ENCODE measurements around the gene COMMD10.

Gene COMMD10

DNA sequence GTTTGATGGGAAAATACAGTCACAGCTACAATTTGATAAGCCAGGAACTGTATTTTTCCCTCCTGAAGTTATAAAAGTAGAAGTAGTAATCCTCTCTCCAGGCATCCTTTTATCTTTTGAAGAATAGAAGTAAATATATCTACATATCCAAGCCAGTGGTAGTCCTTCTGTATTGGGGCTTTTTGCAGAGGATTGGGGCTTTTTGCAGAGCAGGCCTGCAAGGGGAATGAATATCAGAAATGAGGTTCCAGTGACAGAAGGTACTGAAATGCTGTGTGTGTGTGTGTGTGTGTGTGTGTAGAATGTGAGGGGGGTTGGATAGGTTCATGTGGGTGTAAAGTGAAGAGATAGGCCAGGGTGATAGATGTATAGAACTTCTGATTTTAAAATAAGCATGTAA, 127.4 kb downstream of the COMMD10 start:
- DNase-seq (ENCODE audit: low read depth, low spot score): no peak

DNA sequence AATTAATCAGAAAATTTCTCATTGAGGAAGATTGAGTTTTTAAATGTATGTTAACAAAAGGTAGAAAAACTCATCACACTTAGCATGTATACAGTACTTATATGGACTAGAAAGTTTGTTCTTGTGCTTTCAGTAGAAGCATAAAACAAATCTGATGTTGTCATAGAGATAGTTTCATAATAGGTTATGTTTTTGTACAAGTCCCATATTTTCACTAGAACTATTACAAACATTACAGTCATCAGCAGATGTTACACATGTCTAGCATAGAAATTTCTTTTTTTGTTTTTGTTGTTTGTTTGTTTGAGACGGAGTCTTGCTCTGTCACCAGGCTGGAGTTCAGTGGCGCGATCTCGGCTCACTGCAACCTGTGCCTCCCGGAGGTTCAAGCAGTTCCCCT, 131.4 kb downstream of the COMMD10 start:
- no peak for DNase-seq (ENCODE audit: low read depth, low spot score)

DNA sequence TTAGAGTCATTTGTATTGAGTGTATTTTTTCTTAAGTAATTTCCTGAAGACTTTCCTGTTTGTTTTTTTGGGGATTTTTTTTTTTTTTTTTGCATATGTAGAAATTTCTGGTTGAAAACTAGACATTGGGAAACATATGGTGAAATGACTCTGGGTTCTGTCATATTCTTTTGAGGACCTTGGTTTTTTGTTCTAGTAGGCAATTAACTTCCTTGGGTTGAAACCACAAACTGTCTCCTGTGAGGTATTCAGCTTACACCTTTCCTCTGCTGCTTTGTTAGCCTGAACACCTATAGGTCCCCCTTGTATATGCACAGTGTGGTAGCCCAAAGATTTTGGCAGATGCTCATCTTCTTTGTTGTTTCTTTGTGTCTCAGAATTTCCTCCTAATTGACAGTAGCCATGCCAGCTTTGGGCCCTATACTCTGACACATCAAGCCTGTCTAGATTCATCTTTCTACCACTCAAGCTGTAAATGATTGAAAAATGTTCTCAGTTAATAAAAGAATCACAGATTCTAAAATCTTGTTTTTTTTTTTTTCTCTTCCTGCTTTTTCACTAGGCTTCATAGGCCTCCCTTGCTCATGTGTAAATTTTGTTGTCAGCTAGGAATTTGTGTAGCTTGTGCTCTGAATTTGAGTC, 140.6 kb downstream of the COMMD10 start:
- DNase-seq (ENCODE audit: low read depth, low spot score): no peak

DNA sequence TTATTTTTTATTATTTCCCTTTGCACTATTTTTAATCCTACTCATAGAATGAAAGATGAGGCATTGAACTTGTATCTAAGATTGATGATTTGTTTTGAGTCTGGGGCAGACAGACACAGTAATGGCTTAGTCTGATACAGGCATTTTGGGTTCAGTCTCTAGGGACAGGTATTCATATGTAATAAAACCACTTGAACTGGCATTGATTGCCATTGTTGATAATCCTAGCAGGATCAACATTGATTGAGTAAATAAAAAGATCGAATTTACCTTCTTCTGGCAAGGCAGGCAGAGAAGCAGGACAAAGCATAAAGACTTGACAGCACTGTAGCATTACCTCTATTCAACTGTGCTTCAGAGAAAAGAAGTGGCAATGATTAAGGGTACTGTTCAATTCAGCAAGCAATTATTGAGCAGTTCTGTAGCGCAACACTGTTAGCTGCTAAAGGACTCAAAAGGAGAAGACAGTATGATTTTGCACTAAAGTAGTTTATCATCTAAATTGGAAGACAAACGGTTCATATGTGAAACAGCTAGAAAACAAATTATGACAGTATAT, 144.4 kb downstream of the COMMD10 start:
- no peak for DNase-seq (ENCODE audit: low read depth, low spot score)

DNA sequence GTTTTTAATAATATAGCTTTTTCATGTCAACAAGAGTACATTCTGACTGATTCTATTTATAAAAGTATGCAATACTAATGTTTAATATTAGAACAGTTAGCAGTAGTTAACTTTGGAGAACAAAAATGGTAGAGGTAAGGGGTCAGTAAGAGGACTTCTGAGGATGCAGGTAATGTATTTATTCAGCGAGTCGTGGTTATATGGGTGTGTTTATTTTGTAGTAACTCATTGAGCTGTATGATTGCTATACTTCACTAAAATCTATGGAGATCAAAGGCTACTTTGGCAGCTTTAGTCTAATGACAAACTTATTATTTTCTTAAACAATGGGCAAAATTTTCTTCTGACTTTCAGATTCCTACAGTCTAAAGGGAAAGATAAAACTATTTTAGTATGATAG, 146.5 kb downstream of the COMMD10 start:
- no peak for DNase-seq (ENCODE audit: low read depth, low spot score)

DNA sequence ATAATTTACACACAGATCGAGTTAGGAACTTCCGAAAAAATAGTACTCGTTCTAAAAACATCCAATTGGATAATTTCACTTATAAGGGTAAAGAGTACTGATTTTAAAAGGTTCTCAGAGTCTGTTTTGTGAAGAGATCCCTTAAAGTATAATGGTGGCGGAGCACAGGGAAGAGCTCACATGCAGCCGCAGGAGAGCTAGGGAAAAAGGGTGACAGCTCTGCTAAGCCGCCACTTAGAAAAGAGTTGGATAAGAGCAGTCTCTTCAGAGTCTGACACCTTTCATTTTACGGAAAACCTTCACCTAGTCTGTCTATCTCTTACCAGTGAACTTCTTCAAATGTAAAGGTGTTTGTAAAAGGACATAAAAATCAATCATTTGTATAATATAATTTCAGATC, 149.9 kb downstream of the COMMD10 start:
- DNase-seq (ENCODE audit: low read depth, low spot score): no peak

DNA sequence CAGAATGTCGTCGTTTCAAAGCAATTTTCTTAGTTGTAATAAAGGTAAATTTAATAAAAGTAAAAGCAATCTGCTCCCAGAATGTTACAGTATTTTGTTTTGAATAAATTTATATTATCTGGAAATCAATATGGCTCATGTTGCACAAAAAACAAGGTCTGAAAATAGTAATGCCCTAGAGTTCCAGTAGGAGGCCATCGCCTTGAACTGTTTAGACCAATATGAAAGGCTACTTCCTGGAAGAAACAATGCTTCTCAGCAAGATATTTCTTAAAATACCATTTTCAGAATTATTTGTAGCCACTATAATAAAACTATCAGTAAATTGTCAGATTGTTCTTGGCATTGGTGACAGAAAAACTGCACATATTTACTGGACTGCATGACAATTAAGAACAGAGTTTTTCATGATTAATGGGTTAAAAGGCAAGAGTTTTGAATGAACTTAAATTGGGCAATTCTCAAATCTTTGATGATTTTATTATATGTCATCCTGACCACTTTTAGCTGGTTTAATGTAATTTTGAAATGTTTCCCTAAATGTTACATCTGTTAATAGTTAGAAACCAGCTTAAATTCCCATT, 153.2 kb downstream of the COMMD10 start:
- DNase-seq (ENCODE audit: low read depth, low spot score): no peak

DNA sequence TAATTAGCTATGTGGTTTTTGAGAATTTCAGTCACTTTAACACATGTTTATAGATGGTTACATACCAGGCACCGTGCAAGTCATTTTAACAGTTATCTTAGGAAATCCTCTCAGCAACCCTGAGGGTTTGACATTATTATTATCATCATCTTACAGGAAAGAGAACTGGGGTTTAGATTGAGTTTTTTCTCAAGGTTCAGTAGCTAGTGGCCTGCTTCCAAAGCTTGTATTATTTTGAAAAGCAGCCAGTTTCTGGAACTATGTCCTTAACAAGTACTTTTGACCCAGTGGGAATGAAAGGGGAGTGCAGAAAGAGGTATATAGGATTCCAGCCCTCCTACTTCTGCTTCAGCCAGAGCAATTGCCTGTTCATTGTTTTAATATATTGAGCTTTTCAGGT, 157.5 kb downstream of the COMMD10 start:
- DNase-seq (ENCODE audit: low read depth, low spot score): no peak

DNA sequence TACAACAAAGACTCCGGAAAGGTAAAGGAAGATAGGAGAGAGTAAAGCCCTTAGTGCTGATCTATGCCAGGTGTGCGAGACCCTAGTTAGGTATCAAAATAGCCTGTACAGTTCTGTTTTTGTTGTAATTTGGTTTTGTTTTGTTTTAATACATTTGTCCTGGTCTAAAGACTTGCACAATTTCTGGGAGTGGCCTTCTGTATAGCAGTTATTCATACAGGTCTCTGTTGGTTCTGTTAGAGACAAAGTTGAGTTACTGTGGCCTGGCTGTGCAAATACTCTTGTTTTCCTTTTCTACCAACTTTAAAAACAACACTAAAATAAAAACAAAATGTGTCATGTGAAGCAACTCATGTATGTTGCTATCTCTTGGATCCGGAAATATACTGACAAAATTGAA, 163.6 kb downstream of the COMMD10 start:
- no peak for DNase-seq (ENCODE audit: low read depth, low spot score)

DNA sequence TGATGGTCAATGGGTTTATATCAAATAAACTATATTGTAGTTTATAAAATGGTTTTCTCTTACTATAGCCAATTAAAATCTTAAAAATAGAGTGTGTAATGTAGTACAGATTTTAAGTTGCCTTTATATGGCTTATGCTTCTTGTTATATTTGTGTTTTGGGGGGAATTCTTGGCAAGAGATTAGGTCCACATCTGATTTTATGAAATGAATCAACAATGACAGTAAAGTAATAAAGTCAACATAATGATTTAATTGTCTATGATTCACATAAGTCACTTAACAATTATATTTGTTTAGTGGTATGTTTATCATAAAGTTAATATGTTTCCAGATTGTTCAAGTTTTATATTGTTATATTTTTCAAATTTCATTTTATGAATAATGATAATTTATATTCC, 164.8 kb downstream of the COMMD10 start:
- DNase-seq (ENCODE audit: low read depth, low spot score): no peak

DNA sequence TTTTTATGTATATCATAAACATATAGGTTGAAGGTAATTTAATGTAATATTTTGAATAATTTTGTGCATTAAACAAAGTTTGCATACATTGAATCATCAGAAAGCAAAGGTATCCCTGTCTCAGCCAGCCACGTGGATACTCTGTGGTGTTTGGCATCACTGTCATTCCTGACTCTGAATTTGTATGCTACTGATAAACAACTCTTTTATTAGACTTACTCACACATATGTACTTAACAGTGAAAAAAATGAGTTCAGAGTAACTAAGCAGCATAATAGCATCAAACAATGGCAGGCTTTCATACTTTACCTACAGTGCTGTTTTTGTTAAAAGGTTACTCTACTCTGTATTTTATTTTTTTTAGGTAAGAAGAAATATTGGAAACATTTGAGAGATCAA, 171.9 kb downstream of the COMMD10 start:
- DNase-seq (ENCODE audit: low read depth, low spot score): no peak

DNA sequence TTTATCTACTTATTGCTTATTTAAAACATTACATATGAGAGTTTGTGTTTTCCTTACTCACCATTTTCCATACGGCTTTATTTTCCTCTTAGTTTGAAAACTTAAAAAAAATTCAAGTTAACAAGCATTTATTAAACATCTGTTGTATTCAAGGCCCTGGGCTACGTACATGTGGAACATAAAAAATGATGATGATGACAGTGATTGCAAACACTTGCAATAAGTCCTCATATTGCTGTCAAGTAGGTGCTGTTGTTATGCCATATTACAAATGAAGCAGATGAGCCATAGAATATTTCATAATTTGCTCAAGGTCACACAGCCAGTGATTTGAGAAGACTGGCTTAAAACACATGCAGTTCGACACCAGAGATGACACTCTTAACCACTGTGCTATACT, 180.6 kb downstream of the COMMD10 start:
- no peak for DNase-seq (ENCODE audit: low read depth, low spot score)

DNA sequence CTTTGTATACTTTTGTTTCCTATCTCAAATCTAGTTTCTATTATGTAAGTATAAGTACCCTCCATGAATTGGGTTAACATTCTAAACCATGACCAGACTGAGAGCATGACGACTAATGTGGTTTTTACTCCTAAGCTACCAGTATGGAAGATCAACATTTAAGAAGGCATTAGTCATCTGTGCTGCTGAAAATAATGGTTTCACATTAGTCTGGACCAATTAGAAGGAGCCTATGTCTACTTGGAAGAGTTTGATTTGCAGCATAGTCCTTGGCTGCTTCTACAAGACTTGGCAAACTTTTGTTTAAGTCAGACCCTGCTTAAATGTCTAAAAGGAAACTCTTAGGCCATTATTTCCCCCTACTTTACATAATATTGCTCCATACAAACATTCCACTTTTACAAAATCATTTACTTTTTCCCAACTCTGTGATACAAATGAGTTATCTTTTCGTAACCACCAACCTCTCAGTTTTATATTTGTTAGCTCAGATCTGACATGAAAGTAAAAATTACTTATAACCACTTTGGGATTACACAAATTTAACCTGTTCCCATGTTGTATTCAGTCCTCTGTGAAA, 186.7 kb downstream of the COMMD10 start:
- DNase-seq (ENCODE audit: low read depth, low spot score): no peak

DNA sequence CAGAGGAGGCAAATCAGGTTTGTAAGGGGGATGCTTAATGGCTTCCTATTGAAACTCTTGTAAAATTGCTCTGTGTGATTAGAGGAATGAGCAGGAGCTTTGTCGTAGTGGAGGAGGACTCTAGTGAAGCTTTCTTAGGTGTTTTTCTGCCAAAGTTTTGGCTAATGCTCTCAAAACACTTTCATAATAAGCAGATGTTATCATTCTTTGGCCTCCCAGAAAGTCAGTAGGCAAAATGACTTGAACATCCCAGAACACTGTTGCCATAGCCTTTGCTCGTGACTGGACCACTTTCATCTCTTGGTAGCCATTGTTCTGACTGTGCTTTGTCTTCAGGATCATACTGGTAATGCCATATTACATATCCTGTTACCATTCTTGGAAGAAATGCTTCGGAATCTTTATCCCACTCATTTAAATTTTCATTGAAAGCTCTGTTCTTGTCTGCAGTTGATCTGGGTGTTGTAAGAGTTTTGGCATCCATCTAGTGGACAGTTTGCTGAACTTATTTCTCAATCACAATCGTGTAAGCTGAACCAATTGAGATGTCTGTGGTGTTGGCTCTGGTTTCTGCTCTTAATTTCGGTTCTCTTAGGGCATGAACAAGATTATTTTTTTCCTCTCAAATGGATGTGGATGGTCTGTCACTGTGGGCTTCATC, 187.6 kb downstream of the COMMD10 start:
- no peak for DNase-seq (ENCODE audit: low read depth, low spot score)

DNA sequence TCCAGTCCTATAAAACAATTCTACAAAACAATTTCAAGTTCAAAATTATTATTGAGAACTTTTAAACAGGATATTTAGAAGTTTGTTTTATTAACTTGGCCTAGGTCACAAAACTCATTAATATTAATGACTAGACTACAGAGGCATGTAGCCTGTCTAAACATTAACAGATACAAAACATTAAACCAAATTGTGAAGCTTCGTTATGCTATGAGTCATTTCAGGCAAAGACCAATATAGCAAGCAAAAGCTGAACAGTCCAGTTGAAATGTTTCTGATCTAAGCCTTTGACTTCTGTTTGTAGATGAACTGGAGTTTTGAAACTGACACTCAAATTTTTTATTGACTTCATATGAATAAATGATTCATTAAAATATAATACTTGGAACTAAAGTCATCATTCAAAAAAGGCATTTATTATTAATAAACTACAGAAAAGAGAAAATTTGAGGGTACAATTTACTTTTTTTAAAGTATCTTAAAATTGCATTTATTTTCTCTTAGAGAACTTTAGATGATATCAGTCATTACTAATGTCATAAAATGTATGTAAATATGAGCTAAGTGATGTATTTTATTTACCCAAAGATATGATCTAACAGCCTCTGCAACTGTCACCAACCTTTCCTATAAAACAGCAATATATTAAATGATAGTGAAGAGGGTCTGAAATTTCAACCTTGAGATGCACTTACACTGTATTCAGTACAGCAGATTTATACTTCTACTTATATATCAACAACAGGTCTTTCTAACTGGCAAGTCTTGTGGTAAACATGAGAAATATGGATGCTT, 188.8 kb downstream of the COMMD10 start:
- no peak for DNase-seq (ENCODE audit: low read depth, low spot score)

DNA sequence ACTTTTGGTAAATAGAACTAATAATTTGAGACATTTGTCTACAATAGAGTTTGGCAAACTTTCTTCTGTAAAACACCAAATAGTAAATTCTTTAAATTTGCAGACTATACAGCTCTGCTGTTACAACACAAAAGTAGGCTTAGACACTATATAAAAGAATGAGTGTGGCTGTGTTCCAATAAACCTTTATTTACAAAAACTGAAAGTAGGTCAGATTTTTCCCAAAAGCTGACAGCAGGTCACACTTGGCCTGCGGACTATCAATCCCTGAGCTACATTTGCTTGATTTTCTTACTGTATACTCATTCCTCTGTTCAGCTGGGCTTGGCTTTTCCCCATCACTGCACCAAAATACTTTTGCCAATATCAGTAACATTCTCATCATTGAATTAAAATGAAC, 189.4 kb downstream of the COMMD10 start:
- DNase-seq (ENCODE audit: low read depth, low spot score): no peak

DNA sequence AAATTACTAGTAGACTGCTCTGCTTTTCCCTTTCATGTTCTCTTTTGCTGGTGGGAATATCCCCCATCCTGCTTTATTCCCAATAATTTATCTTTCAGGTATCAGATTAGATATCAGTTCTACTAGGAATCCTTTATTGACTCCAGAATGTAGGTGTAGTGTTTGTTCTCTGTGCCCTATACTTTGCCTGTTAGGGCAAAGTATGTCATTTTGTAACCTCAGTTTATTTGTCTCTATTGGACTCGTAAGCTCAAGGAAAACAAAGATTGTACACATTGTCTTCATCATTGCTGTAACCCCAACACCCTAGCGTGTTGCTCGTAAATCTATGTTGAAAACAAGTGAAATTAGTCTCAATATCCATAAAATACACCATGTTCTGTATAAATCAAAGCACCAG, 190.5 kb downstream of the COMMD10 start:
- DNase-seq (ENCODE audit: low read depth, low spot score): no peak

DNA sequence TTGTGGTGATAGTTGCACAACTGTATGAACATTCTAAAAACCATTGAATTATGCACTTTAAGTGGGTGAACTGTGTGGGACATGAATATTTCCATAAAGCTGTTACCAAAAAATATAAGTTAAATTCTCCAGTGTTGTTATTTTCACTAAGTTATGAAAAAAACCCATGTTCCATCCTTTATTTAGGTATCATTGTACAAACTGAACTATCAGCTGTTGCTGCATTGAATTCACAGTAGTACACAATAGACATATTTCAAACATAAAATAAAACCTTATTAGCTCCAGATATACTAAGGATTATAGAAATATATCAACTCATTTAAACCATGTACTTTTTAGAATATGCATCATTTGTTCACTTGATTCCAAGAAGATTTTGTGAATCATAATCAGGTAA, 192.1 kb downstream of the COMMD10 start:
- no peak for DNase-seq (ENCODE audit: low read depth, low spot score)

DNA sequence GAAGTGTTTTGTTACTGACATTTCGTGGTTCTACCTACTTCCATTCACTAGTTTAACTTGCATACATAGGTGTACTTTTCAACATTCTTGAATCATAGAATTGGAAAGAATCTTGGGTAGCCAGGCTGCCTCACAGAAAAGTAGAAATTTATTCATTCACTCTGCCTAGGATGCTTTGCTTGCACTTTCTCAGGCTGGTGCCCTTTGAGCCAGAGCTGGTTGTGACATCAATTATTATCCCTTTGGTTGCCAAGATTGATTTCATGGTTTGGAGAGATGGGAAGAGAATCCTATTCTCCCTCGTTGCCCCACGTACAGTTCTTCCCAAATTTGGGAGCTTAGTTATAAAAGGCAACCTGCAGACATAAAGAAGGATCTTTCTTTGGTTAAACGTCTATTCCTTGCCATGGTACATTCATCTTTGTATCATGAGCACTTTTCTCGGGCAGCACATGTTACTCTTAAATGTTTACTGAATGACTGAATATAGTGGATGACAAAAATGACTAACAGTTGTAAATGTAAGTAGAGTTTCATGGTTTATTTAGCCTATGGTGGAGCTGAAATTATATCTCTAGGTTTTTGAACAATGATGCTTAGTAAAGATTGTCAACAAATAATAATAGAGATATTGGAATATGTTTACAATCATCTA, 195.5 kb downstream of the COMMD10 start:
- no peak for DNase-seq (ENCODE audit: low read depth, low spot score)

DNA sequence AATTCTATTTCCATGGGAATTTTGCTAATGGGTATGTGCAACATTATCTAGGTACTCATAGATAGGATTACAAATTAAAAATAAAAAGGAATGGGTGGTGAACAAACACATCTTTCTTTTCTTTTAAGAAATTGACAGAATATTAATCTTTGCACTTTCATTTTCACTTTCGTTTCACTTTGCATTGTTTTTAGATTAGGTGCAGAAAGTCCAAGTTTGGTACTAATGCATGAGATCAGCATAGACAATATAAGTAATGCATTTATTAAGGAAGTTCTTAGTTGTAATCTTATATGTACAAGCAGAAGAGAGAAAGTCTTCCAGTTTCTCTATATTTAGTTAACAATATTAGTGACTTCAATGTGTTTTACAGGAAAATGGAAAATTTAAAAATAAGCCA, 196.5 kb downstream of the COMMD10 start:
- no peak for DNase-seq (ENCODE audit: low read depth, low spot score)

DNA sequence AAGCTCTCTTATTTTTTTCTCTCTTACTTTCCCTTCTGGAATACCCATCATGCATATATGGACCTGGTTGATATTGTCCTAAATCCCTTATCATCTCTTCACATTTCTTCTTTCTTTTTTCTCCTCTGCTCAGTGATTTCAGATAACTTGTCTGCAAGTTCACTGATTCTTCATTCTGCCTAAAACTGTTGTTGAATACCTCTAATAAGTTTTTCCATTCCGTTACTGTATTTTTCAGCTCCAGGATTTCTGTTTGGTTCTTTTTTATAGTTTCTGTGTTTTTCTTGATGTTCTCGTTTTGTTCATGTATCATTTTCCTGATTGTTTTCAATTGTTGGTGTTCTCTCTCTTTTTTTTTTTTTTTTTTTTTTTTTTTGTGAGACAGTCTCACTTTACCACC, 203.7 kb downstream of the COMMD10 start:
- DNase-seq (ENCODE audit: low read depth, low spot score): no peak
